HG03460 (cell line): ENCODE measurements around the gene RBM27.
"Not testable (repeated sequence)": the region's sequence is repeated elsewhere in the genome, so short reads cannot be mapped to it uniquely, and the experiment has no call there.

Experiments used
- ATAC-seq: cut with Tn5 transposase; IDR thresholded peaks from one replicate; pipeline ENCODE4 v1.9.1; 2021; ENCODE audit not compliant: unreplicated experiment

Gene RBM27, protein sequence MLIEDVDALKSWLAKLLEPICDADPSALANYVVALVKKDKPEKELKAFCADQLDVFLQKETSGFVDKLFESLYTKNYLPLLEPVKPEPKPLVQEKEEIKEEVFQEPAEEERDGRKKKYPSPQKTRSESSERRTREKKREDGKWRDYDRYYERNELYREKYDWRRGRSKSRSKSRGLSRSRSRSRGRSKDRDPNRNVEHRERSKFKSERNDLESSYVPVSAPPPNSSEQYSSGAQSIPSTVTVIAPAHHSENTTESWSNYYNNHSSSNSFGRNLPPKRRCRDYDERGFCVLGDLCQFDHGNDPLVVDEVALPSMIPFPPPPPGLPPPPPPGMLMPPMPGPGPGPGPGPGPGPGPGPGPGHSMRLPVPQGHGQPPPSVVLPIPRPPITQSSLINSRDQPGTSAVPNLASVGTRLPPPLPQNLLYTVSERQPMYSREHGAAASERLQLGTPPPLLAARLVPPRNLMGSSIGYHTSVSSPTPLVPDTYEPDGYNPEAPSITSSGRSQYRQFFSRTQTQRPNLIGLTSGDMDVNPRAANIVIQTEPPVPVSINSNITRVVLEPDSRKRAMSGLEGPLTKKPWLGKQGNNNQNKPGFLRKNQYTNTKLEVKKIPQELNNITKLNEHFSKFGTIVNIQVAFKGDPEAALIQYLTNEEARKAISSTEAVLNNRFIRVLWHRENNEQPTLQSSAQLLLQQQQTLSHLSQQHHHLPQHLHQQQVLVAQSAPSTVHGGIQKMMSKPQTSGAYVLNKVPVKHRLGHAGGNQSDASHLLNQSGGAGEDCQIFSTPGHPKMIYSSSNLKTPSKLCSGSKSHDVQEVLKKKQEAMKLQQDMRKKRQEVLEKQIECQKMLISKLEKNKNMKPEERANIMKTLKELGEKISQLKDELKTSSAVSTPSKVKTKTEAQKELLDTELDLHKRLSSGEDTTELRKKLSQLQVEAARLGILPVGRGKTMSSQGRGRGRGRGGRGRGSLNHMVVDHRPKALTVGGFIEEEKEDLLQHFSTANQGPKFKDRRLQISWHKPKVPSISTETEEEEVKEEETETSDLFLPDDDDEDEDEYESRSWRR

DNA sequence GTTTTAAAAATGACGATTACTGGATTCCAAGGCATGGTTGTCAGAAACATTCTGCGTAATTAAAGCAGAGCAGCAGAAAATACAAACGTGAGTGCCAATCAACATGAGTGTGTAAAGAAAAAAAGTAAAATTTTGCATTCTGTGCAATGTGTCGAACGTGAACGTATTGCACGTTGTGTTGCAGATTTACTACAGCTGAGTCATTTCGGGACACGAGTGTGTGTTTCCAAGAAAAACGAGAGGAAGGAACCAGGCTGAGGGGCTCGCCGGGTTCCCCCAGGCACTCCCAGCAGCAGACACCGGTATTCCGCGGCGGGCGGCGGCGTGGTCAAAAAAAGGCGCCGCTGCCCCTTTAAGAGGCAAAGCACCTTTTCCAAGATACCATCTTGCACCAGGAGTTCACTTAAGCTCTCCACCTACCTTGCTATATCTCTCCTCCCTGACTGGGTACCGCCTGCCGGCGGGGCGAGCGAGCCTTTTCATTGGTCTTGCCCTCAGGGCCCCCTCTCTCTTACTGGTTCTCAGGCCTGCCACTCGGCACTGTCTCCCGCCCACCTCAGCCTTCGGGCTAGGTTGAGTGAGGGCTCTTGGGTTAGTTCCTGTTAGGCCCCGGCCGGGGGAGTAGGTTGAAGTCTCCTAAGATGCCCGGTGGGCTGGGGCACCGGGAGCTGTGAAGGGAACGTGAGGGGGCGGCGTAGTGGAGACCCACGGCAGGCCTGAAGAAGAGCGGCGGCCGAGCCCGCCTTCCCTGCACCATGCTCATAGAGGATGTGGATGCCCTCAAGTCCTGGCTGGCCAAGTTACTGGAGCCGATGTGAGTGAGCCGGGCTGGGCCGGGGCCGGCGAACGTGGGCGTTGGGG, at the start of gene RBM27:
RBM27 (plus strand) TSS at position 595 of the 861 bp plus-strand sequence; CDS start at position 756, 161 bp downstream.
- peak; percentile 100 for ATAC-seq

DNA sequence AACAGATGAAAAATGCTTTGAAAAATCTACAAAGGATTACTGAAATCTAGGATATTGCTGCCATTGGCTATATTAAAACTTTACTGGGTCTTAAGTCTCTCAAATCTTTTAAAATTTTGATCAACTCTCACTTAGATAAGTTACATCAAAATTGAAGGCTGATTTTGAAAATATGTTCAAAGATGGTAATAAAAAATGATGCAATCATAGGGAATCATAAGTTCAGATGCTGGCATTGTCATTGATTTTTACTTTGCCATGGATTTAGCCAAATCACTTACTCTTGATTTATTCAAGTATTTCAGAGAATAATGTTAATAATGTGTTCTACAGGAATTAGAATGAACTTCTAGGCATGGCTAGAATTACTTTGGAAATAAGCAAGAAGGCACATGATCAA, 45.1 kb upstream of the RBM27 start:
- ATAC-seq: no peak

DNA sequence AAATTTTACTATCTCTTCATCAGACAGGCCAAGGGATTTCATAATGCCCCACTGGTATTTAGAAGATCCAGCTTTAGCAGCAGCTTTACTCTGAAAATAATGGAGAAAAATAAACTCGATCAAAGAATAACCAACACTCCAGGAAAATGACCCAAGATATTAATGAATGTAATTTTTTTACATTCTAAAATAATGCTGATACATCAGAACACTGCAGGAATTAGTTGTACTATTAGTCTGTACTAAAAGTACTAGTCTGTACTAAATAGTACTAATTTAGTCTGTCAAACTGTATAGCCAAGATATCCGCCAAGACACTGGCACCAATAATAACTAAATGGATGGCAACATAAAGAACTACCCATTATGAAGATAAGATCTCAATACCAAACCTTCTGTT, 39.0 kb upstream of the RBM27 start:
- no peak for ATAC-seq

- ATAC-seq: no peak
These were observed 37.9 kb upstream of the RBM27 start for GRCh38 chr5:146165460-146165859.

DNA sequence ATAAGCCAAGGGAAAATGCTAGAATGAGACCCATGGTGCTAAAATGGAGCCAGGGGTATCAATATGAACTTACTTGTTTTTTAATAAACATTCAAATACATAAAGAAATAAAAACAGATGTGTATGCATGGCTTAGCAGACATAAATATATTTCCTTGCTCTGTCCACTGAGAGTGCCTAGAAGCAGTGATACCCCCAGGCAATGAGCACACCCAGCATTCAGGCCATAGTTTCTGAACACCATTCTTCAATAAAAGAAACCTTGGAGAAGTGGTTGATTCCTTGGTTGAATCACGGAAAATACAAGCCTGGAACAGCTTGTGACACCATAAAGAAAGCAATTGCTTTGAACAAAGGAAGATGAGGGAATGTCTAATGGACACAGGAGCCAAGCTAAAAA, 37.5 kb upstream of the RBM27 start:
- no peak for ATAC-seq

DNA sequence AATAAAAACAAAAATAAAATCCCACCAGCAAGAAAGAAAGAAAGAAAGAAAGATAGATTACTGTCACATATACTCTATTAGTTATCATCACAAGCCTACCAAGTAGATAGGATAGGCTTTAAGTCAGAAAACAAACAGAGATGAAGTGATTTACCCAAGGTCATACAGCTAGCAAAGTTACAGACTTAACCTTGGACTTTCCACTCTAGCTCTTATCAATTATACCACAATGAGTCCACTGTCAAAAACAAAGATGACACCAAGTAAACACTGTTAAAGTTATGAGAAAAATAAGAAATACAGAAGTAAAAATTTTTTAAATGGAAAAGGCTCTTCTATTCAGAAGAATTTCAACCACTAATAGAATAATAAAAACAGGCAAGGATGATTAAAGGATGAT, 34.3 kb upstream of the RBM27 start:
- no peak for ATAC-seq

- ATAC-seq: peak; percentile 70
These were observed 30.4 kb upstream of the RBM27 start for GRCh38 chr5:146173049-146173448.

DNA sequence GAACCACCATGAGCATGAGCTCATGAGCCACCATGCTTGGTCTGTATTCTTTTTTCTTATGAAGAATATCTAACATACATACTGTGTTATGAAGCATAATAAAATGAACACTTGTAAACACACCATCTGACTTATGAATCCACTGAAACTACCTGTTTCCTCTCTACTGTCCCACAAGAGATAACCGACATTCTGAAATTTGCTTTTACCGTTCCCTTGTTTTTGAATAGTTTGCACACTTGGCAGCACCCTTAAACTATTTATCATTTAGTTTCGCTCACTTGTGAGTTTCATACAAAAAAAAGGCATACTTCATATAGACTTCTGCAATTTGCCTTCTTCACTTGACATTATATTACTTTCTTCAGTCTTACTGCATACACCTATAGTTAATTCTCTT, 29.8 kb upstream of the RBM27 start:
- peak; percentile 93 for ATAC-seq

DNA sequence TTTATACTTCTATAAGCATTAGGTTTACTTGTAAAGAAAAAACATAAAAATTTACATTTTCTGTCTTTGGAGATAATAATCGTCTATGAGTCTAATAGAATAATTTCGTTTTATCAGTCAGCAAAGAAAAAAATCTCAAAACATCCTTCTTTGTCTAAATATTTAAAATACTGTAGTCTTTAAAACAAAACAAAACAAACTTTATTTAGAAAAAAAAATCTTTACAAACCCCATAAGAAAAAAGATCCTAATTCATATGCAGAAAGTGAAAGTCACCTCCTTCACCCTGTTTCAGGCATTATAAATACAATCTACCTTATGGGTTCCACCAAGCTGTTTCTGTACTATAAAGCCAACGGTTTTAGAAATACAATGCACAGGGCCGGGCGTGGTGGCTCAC, 26.6 kb upstream of the RBM27 start:
- no peak for ATAC-seq

DNA sequence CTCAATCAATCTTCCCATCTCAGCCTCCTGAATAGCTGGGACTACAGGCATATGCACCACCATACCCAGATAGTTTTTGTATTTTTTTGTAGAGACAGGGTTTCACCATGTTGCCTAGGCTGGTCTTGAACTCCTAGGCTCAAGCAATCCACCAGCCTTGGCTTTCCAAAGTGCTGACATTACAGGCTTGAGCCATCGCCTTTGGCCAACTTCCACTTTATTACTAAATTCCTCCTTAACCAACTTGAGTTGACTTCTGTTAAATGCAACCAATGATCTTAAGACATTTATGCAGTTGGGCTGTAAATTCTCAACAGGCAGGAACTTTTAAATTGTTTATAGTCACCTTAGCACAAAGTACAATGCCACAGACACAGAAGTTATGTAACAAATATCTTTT, 23.7 kb upstream of the RBM27 start:
- ATAC-seq: no peak

- not testable (repeated sequence) for ATAC-seq
These were observed 20.0 kb upstream of the RBM27 start for GRCh38 chr5:146183403-146183802.

- ATAC-seq: no peak
These were observed 18.2 kb upstream of the RBM27 start for GRCh38 chr5:146185161-146185560.

- no peak for ATAC-seq
These were observed 15.0 kb upstream of the RBM27 start for GRCh38 chr5:146188358-146188757.

- no peak for ATAC-seq
These were observed 10.8 kb upstream of the RBM27 start for GRCh38 chr5:146192571-146193043.

- no peak for ATAC-seq
These were observed 10.1 kb upstream of the RBM27 start for GRCh38 chr5:146193285-146193684.

GRCh38 chr5:146194997-146195396, 8.4 kb upstream of the RBM27 start:
- not testable (repeated sequence) for ATAC-seq

DNA sequence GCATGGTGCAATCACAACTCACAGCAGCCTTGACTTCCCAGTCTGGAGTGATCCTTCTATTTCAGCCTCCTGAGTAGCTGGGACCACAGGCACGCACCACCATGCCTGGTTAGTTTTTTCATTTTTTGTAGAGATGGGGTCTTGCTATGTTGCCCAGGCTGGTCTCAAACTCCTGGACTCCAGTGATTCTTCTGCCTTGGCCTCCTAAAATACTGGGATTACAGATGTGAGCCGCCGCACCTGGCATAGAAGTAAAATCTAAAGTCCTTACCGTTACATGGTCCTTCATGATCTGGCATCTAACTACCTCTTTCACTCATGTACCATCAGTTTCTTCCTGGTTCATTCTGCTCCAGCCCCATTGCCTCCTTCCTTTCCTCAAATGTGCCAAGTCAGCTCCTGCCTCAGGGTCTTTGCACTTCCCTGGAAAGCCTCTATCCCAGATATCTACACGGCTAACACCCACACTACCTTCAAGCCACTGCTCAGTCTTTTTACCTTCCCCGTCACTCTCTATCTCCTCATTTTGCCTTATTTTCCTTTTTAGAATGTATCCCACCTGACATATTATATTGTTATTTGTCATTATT, 6.9 kb upstream of the RBM27 start:
- ATAC-seq: no peak

DNA sequence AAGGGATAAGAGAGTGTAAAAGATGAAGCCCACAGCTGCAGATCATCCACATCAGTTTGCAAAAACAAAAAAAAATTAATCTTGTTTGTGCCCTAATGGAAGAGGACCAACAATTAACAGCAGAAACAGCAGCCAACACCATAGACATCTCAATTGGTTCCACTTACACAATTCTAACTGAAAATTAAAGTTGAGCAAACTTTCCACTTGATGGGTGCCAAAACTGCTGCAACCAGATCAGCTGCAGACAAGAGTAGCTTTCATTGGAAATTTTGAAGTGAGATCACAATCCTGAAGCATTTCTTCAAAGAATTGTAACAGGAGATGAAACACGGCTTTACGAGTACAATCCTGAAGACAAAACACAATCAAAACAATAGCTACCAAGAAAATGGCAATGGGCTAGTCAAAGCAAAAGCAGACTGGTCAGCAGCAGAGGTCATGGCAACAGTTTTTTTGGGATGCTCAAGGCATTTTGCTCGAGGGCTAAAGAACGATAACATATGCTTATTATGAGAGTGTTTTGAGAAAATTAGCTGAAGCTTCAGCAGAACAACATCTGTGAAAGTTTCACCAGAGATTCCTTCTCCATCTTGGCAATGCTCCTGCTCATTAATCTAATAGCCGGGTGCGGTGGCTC, 4.1 kb upstream of the RBM27 start:
- ATAC-seq: no peak

GRCh38 chr5:146201795-146202194, 1.6 kb upstream of the RBM27 start:
- ATAC-seq: not testable (repeated sequence)

DNA sequence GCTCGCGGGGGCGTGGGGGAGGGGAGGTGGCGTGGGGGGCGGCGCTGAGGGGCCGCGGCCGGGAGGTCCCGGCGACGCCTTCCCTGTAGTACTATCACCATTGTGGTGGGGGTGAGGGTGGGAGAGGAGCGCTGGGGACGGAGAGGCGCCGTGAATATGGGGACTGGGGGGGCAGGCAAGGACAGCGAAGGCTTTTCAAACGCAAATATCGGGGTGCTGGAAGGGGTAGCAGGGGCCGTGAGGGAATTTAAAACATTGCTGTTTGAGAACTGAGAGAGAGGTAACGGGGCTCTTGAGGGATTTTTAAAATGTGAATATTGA, 427 bp downstream of the RBM27 start:
- ATAC-seq: peak; percentile 8
